ENCODE data around the gene MRPL3.

MRPL3 gene

DNA sequence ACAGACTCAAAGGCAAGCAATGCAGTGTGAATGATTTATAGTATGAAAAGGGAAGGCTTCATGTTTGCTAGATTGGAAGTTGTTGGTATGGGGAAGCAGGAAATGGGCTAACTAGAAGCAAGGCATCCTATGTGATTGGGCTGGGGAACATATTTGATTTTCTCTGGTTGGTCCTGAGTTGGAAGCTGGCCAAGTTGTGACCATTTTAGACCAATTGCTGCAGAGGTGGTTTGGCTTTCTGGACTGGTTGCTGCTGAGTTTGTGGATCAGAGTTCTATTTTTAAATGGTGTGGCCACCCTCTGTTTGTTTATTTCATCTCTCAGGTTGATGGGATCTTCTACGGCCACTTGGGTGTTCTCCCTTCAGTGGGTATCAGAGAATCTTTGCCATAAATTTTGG lies 81.5 kb downstream of the MRPL3 start:
- Mint-ChIP-seq H3K9me3 (peaks cover 0 to 4% of the 10 kb centered on the region in 2 donors), H3K27me3 (peaks cover 9 to 21% of the 10 kb centered on the region in 2 donors), H3K4me1 (no peaks in the 10 kb centered on the region), H3K27ac (no peak overlapping the region), H3K4me3 (no peak overlapping the region), H3K36me3 (no peaks in the 10 kb centered on the region)
- ATAC-seq (replicated peaks) (no peak), DNase-seq (no peak)

DNA sequence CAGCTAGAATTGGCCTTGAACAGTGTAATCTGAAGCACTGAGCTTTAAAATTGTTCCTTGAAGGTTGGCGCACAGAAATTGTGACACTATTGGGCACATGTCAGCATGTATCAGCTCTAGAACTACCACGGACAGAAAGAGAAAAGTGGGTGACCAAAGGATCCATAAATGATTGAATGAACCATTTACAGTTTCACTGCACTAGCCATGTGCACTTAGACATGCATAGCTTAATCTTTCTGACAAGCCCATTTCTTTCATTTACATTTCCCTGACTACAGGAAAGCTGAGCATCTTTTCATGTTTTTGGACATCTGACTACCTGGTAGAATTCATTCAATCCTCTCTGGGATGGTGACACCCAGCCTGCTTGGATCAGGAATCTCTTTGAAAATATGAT lies 85.0 kb downstream of the MRPL3 start:
- ATAC-seq (replicated peaks) = no peak
- Mint-ChIP-seq H3K4me1 (no peaks in the 10 kb centered on the region), H3K27ac (no peak overlapping the region), H3K36me3 (no peaks in the 10 kb centered on the region), H3K27me3 (peaks cover 0 to 21% of the 10 kb centered on the region in 2 donors), H3K4me3 (no peak overlapping the region), H3K9me3 (peaks cover 6 to 11% of the 10 kb centered on the region in 2 donors)
- DNase-seq = no peak
